GM18526 (cell line): ENCODE measurements around the gene TWIST2.

Experiments
- POLR2A ChIP-seq: IDR thresholded peaks from 3 replicates; pipeline ENCODE4 v1.6.1; 2011; ENCODE audit not compliant: insufficient read length; ENCODE audit errors: extremely low read depth

The TWIST2 gene

GRCh38 chr2:238884812-238885408 is 37.0 kb downstream of the TWIST2 start:
- no peak for TF ChIP-seq POLR2A

GRCh38 chr2:238886453-238887094 is 38.7 kb downstream of the TWIST2 start:
- no peak for TF ChIP-seq POLR2A

GRCh38 chr2:238887616-238888015 is 39.7 kb downstream of the TWIST2 start:
- TF ChIP-seq POLR2A = no peak

- TF ChIP-seq POLR2A = no peak
These were observed 40.9 kb downstream of the TWIST2 start for GRCh38 chr2:238888781-238889180.

GRCh38 chr2:238890131-238890530 is 42.2 kb downstream of the TWIST2 start:
- no peak for TF ChIP-seq POLR2A

- no peak for TF ChIP-seq POLR2A
These were observed 43.0 kb downstream of the TWIST2 start for GRCh38 chr2:238890618-238891456.

- TF ChIP-seq POLR2A = no peak
These were observed 43.7 kb downstream of the TWIST2 start for GRCh38 chr2:238891457-238892203.

GRCh38 chr2:238892204-238892500 is 44.3 kb downstream of the TWIST2 start:
- TF ChIP-seq POLR2A = no peak

- TF ChIP-seq POLR2A = no peak
These were observed 44.9 kb downstream of the TWIST2 start for GRCh38 chr2:238892796-238893195.

- no peak for TF ChIP-seq POLR2A
These were observed 45.6 kb downstream of the TWIST2 start for GRCh38 chr2:238893349-238894000.

GRCh38 chr2:238894226-238894949 is 46.5 kb downstream of the TWIST2 start:
- TF ChIP-seq POLR2A = no peak

- no peak for TF ChIP-seq POLR2A
These were observed 47.0 kb downstream of the TWIST2 start for GRCh38 chr2:238894950-238895298.

- no peak for TF ChIP-seq POLR2A
These were observed 47.5 kb downstream of the TWIST2 start for GRCh38 chr2:238895361-238895882.

GRCh38 chr2:238895891-238896600 is 48.2 kb downstream of the TWIST2 start:
- no peak for TF ChIP-seq POLR2A
